Measurements from ENCODE around the gene LRRC8A. TPM values are rescaled to one million over a fixed set of nuclear protein-coding genes. Genes with fewer than 3 reads are reported as not detected.

Gene LRRC8A
- total RNA-seq, 1 donor, result 38.0 TPM

DNA sequence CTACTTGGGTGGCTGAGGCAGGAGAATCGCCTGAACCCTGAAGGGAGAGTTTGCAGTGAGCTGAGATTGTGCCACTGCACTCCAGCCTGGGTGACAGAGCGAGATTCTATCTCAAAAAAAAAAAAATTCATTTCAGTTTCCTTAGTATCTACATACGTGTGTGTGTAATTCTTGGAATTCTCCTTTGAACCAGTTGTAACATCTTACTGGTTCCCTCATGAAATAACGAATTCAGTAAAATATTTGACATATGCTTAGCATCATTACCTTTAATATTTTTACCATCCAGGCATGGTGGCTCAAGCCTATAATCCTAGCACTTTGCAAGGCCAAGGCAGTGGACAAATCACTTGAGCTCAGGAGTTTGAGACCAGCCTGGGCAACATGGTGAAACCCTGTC lies 47.6 kb downstream of the LRRC8A start:
- DNase-seq (ENCODE audit: insufficient read length, low spot score, missing footprints), result no peak
- Histone ChIP-seq H3K4me2 (ENCODE audit: insufficient read depth, low read length) (no peak overlapping the region), H3K27me3 (ENCODE audit: insufficient read depth, low read length) (no peaks in the 10 kb centered on the region), H2AFZ (ENCODE audit: low read length) (no peak overlapping the region), H3K79me2 (ENCODE audit: insufficient read depth, low read length) (no peaks in the 10 kb centered on the region), H4K20me1 (ENCODE audit: insufficient read depth, low read length) (no peaks in the 10 kb centered on the region), H3K27ac (ENCODE audit: low read depth, low read length) (no peak overlapping the region), H3K9me3 (ENCODE audit: low read depth, low read length) (no peaks in the 10 kb centered on the region), H3K4me1 (ENCODE audit: insufficient read depth, low read length) (peaks cover 5% of the 10 kb centered on the region), H3K36me3 (ENCODE audit: insufficient read depth, low read length) (no peaks in the 10 kb centered on the region), H3K4me3 (ENCODE audit: insufficient read depth, low read length) (no peak overlapping the region)
- TF ChIP-seq, protein P1, sequence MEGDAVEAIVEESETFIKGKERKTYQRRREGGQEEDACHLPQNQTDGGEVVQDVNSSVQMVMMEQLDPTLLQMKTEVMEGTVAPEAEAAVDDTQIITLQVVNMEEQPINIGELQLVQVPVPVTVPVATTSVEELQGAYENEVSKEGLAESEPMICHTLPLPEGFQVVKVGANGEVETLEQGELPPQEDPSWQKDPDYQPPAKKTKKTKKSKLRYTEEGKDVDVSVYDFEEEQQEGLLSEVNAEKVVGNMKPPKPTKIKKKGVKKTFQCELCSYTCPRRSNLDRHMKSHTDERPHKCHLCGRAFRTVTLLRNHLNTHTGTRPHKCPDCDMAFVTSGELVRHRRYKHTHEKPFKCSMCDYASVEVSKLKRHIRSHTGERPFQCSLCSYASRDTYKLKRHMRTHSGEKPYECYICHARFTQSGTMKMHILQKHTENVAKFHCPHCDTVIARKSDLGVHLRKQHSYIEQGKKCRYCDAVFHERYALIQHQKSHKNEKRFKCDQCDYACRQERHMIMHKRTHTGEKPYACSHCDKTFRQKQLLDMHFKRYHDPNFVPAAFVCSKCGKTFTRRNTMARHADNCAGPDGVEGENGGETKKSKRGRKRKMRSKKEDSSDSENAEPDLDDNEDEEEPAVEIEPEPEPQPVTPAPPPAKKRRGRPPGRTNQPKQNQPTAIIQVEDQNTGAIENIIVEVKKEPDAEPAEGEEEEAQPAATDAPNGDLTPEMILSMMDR (IDR thresholded peaks at IDR 0.05; ENCODE audit: extremely low read depth, low read depth, low read length), result no peak

DNA sequence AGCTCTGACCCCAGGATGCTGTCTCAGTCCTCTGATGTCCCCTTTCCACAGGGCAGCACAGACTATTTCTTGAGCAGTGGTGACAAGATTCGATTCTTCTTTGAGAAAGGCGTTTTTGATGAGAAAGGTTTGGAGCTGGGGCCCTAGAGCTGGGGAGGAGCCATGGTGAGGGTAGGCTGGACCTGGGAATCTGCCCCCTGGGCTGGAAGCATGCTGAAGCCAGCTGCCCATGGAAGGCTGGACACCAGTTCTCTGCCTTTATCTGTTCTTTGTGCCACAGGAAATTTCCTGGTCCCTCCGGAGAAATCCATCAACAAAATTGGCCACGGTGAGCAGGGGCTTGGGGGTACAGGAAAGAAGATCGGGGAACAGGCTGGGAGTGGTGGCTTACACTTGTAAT lies 51.8 kb downstream of the LRRC8A start:
- Histone ChIP-seq H3K9me3 (ENCODE audit: low read depth, low read length) (no peaks in the 10 kb centered on the region), H3K4me3 (ENCODE audit: insufficient read depth, low read length) (no peak overlapping the region), H3K27ac (ENCODE audit: low read depth, low read length) (no peak overlapping the region)

DNA sequence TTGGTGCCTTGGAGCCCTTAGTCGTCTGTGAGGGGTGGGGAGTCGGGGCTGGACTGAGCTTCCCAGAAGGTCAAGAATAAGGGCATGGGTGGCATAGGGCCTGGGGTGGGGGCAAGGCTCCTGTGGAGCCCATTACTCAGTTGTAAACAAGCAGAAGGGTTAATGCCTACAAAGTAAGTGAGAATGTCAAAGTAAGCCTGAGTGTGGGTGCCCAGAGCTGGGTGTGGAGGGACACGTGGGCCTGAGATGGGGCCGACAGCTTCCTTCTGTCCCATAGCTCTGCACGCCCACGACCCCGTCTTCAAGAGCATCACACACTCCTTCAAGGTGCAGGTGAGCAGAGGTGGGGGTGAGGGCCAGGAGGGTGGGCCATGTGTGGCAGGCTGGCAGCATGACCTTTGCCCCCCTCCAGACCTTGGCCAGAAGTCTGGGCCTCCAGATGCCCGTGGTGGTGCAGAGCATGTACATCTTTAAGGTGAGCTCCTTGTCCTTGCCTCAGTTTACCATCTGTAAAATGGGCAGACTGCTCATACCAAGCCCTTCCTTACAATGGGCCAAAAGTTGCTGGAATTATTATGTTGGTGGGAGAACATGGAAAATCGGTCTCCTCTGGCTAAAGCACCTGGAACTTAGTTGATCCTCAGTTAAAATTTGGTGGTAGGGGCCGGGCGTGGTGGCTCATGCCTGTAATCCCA lies 54.4 kb downstream of the LRRC8A start:
- Histone ChIP-seq H2AFZ (ENCODE audit: low read length) (no peak overlapping the region), H3K27ac (ENCODE audit: low read depth, low read length) (no peak overlapping the region), H3K4me2 (ENCODE audit: insufficient read depth, low read length) (no peak overlapping the region), H4K20me1 (ENCODE audit: insufficient read depth, low read length) (no peaks in the 10 kb centered on the region), H3K9me3 (ENCODE audit: low read depth, low read length) (no peaks in the 10 kb centered on the region), H3K79me2 (ENCODE audit: insufficient read depth, low read length) (no peaks in the 10 kb centered on the region), H3K27me3 (ENCODE audit: insufficient read depth, low read length) (no peaks in the 10 kb centered on the region), H3K36me3 (ENCODE audit: insufficient read depth, low read length) (no peaks in the 10 kb centered on the region), H3K4me3 (ENCODE audit: insufficient read depth, low read length) (no peak overlapping the region), H3K4me1 (ENCODE audit: insufficient read depth, low read length) (no peaks in the 10 kb centered on the region)
- TF ChIP-seq, protein P1 (IDR thresholded peaks at IDR 0.05; ENCODE audit: extremely low read depth, low read depth, low read length), result no peak
- no peak for DNase-seq (ENCODE audit: insufficient read length, low spot score, missing footprints)

More for the DNA sequence above, 51.8 kb downstream of the LRRC8A start:
- H2AFZ ChIP-seq (ENCODE audit: low read length), result no peak overlapping the region
- no peaks in the 10 kb centered on the region for H3K27me3 ChIP-seq (ENCODE audit: insufficient read depth, low read length)
- no peaks in the 10 kb centered on the region for H3K4me1 ChIP-seq (ENCODE audit: insufficient read depth, low read length)
- H3K36me3 ChIP-seq (ENCODE audit: insufficient read depth, low read length), result no peaks in the 10 kb centered on the region
- H4K20me1 ChIP-seq (ENCODE audit: insufficient read depth, low read length), result no peaks in the 10 kb centered on the region
- H3K4me2 ChIP-seq (ENCODE audit: insufficient read depth, low read length), result no peak overlapping the region
- no peaks in the 10 kb centered on the region for H3K79me2 ChIP-seq (ENCODE audit: insufficient read depth, low read length)
- DNase-seq (ENCODE audit: insufficient read length, low spot score, missing footprints), result no peak
- TF ChIP-seq, protein P1 (IDR thresholded peaks at IDR 0.05; ENCODE audit: extremely low read depth, low read depth, low read length), result no peak

- Histone ChIP-seq H3K4me3 (ENCODE audit: insufficient read depth, low read length) (no peak overlapping the region), H3K9me3 (ENCODE audit: low read depth, low read length) (no peaks in the 10 kb centered on the region), H3K4me1 (ENCODE audit: insufficient read depth, low read length) (no peaks in the 10 kb centered on the region), H3K79me2 (ENCODE audit: insufficient read depth, low read length) (no peaks in the 10 kb centered on the region), H3K4me2 (ENCODE audit: insufficient read depth, low read length) (no peak overlapping the region), H4K20me1 (ENCODE audit: insufficient read depth, low read length) (no peaks in the 10 kb centered on the region), H2AFZ (ENCODE audit: low read length) (no peak overlapping the region), H3K27ac (ENCODE audit: low read depth, low read length) (no peak overlapping the region), H3K36me3 (ENCODE audit: insufficient read depth, low read length) (no peaks in the 10 kb centered on the region), H3K27me3 (ENCODE audit: insufficient read depth, low read length) (no peaks in the 10 kb centered on the region)
- TF ChIP-seq, protein P1 (IDR thresholded peaks at IDR 0.05; ENCODE audit: extremely low read depth, low read depth, low read length), result no peak
- no peak for DNase-seq (ENCODE audit: insufficient read length, low spot score, missing footprints)
Measured at GRCh38 chr9:128937310-128938165, 55.6 kb downstream of the LRRC8A start.

All from osteoblast (primary cell).